Esophagus squamous epithelium (tissue), 4 donors: Measurements from ENCODE around the gene CD320.

Experiments
- POLR2A ChIP-seq, 4 donors: fragments of 450-650 bp; IDR thresholded peaks; one replicate each; pipeline ENCODE4 v1.6.1; 2017; ENCODE audit warnings: antibody characterized with exemption in 4 of 4, mild to moderate bottlenecking in 4 of 4, moderate library complexity in 3 of 4
- TF ChIP-seq, protein P1 (sequence below), 6 experiments: fragments of 450-650 bp in 4 of 6; fragments of 200-600 bp in 2 of 6; sonication (generic) in 2 of 6; IDR thresholded peaks; one replicate each; pipeline ENCODE4 v1.5.1; 2016 to 2019; ENCODE audit warnings: antibody characterized with exemption in 6 of 6, mild to moderate bottlenecking in 4 of 6, moderate library complexity in 4 of 6

DNA sequence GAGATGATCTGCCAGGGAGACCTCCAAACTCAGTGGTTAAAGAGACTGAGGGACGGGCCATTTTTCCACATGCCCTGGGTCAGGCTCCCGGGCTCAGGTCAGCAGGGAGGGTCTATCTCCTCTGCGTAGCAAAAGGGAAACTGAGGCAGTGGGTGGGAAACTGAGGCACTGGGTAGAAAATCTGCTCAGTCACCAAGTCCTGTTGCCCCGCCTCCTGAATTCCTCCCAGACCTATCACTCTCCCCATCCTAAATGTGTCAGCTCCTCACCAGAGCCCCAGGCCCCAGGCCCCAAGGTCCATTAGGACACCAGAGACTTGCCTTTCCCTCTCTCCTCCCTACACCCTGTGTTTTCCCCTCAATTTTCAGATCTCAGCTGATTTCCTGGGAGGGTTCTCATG is 2.4 kb downstream of the CD320 start:
- TF ChIP-seq, protein P1, sequence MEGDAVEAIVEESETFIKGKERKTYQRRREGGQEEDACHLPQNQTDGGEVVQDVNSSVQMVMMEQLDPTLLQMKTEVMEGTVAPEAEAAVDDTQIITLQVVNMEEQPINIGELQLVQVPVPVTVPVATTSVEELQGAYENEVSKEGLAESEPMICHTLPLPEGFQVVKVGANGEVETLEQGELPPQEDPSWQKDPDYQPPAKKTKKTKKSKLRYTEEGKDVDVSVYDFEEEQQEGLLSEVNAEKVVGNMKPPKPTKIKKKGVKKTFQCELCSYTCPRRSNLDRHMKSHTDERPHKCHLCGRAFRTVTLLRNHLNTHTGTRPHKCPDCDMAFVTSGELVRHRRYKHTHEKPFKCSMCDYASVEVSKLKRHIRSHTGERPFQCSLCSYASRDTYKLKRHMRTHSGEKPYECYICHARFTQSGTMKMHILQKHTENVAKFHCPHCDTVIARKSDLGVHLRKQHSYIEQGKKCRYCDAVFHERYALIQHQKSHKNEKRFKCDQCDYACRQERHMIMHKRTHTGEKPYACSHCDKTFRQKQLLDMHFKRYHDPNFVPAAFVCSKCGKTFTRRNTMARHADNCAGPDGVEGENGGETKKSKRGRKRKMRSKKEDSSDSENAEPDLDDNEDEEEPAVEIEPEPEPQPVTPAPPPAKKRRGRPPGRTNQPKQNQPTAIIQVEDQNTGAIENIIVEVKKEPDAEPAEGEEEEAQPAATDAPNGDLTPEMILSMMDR (IDR thresholded peaks at IDR 0.05): no peak
- TF ChIP-seq POLR2A (IDR thresholded peaks at IDR 0.05): no peak
